Measurements from ENCODE around the gene CMTR1.

CMTR1 gene

DNA sequence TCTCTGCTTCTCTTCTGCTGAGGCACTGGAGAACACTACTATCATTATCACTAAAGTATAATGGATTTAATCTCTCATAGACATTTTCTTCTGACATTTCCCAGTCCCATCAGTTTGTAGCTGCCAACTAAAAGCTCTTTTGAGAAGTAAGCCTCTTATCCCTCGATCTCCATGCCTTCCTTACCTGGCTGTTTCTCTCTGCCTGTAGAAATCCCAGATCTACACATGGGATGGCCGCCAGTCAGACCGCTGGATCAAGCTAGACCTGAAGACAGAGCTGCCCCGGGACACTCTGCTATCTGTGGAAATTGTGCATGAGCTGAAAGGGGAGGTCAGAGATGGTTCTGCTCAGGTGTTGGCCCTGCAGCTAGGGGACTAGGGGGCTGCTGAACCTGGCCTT, 41.3 kb downstream of the CMTR1 start:
- intact Hi-C loops (cut with DNase I), result no loop called here
- DNase-seq, result no peak

GRCh38 chr6:37477191-37477590, 44.2 kb downstream of the CMTR1 start:
- no peak for DNase-seq
- intact Hi-C loops (cut with DNase I), result no loop called here

DNA sequence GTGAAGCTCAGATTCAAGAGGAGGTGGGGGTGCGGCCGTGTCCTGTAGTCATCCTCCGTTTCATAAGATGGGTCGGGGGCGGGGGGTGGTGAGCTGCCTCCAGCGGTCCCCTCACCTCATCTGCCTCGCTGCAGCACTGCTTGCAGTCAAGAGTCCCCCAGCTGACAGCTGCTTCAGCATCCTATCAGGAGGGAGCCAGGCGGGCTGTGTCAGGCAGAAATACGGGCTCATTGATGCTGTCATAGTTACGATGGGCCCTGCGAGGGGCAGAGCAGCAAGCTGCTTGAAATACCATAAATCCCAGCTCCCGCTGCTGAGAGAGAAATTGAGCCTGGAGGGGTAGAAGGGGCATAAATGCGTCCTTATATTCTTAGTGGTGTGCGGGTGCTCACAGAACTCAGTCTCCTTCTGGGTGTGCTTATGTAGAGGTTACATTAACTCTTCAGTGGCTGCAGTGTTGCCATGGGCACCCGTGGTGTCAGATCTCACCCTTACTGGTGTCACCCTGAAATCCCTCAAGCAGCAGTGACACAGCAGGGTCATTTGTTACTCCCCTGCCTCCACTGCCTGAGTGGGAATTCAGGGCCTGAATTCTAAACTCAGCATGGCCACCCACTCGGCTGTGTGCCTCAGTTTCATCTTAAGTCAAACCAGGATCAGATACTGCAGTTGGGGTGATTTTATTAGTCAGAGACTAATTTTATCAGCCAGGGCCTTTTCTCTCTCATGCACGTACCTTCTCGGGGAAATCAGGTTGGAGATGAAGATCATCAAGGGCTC, 44.8 kb downstream of the CMTR1 start:
- no peak for DNase-seq
- intact Hi-C loops (cut with DNase I), result no loop called here

GRCh38 chr6:37478827-37479226, 45.8 kb downstream of the CMTR1 start:
- DNase-seq, result no peak
- intact Hi-C loops (cut with DNase I), result no loop called here

GRCh38 chr6:37479266-37479854, 46.3 kb downstream of the CMTR1 start:
- no peak for DNase-seq
- intact Hi-C loops (cut with DNase I), result no loop called here

DNA sequence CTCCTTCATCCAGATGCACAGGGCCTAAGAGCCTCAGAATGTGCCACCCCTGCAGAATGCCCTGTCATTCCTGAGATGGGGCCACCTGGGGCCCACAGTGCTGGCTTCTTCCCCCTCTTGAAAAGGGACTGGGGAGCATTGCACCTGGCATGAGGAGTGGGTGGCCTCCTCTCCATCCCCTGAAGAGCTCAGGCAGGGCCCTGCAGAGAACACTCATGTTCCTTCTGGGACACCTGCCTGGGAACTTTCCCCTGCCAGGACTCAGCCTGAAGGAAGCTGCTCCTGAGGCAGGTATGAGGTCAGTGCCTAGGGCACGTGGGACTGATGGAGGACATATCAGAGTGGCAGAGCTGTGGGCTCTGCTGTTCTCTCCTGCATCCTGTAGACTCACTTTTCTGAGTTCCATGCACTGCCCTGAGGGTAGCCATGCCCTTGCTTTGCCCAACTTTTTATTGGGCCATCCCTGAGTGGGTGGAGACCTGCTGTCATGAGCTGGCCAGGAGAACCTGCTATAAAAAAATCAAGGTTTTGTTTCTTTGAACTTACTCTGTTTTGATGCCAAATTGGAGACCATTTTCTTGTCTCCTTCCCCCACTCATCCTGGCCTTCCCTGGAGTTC, 47.2 kb downstream of the CMTR1 start:
- no peak for DNase-seq
- intact Hi-C loops (cut with DNase I), result no loop called here

DNA sequence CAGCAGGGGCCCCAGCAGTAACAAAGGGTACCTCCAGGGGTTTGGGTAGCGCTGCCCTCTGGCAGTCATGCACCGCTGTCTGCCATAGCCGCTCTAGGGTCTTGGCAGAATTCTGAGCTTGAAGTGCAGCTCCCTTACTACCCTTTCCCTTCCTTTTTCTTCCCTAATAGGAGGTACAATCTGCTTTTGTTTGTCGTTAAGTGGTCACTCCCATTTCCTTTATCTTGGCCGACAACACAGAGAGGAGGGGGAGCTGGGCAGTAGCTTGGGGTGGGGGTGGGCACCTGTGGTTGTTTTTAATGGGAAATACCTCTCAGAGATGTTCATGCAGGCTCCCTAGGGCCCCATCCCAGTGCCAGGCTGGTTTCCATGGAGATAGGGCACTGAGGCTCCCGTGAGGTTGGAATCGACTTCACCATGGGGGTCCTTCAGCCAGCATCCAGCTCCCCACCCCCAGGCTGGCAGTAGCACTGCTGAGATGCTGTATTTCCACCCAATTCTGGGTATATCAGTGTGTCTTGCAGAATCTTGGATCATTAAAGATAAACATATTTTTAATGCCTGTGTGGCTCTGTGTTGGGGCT, 48.0 kb downstream of the CMTR1 start:
- DNase-seq, result no peak
- intact Hi-C loops (cut with DNase I), result no loop called here

DNA sequence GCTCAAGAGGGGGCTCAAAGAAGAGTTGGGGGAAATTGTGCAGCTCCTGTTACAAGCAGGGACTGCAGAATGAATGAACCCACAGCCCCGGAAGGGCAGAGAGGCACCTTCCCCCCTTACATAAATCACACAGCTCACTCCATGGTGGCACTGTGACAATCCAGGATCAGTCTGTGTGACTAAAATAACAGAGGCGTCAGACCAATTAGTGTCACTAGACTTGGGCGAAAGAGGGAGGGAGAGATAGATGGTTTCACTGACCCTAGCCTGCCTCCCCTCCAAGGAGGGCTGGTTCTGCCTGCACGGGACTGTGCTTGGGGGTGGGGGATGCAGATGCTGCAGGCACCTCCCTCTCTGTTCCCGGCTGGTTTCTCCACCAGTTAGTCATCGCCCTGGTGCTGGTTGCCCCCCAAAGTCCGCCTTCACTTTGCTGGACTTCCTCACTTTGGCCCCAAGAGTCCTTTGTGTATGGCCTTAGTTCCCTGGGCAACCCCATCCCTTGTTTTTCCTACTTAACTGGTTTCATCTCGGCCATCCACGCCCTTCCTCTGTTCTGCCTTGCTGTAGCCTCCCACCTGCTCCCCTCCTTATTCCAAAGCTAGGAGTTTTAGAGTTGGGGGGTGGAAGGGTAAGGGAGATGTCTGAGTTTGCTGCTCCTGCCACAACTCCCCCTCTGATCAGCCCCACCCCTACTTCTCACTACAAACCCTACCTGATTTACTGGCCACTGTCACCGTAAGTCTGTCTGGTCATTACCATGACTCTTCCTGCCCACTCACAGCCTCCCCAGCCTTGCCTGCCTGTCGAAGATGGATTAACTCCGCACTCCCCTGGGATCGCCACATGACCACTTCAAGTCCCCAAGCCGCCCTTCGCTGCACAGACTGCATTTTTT, 48.9 kb downstream of the CMTR1 start:
- intact Hi-C loops (cut with DNase I), result no loop called here
- peak in 1 of 10 donors; percentile 67 for DNase-seq

GRCh38 chr6:37482606-37483251, 49.7 kb downstream of the CMTR1 start:
- intact Hi-C loops (cut with DNase I), result no loop called here

GRCh38 chr6:37483252-37483901, 50.4 kb downstream of the CMTR1 start:
- intact Hi-C loops (cut with DNase I), result no loop called here
- DNase-seq, result peak in 1 of 10 donors; percentile 52

More at GRCh38 chr6:37482606-37483251, 49.7 kb downstream of the CMTR1 start:
- DNase-seq, result peak in 1 of 10 donors; percentile 63

GRCh38 chr6:37483917-37484785, 51.1 kb downstream of the CMTR1 start:
- peak; percentile 53 to 96 (median 76) for DNase-seq
- intact Hi-C loops (cut with DNase I), result loop anchor here (1.0 to 2.0 kb wide), 2 partner anchors 81 to 208 kb away; no protein-coding TSS in a partner anchor

DNA sequence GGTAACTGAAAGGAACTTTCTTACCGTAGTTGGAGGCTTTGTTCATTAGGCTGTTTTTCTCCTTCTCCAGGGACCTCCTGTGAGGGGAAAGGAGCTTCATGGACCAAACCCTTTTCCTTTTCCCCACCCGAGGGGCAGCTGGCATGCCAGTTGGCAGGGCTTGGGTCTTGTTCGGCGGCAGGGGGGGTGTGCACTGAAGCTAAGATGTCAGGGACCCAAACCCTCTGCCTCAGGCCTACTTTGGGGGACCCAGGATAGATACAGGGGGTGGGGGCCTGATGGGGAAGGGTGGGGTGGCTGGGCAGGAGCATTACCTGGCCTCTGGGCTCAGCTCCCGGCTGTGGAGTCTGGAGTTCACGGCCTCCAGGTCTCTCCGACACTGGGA, 51.8 kb downstream of the CMTR1 start:
- intact Hi-C loops (cut with DNase I), result loop anchor here (1.0 to 2.0 kb wide), 2 partner anchors 80 to 208 kb away; no protein-coding TSS in a partner anchor

DNA sequence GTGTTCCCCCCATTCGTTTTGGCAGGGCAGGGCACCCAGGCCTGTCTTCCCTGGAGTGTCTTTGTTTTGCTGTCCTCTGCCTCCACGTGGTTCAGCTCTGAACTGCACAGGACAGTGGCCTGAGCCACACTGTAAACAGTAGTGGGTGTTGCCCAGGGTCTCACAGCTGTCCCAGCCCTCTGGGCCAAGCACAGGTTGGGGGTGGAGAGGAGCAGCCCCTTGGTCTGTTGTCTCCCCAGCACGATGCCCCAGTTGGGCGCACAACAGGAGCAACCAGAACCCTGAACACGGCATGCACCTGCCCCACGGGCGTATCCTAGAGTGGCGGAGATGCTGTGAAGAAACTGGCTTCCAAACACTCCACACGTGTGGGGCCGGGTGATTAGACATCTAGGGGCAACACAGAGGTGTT, 52.3 kb downstream of the CMTR1 start:
- intact Hi-C loops (cut with DNase I), result loop anchor here (2.0 kb wide), 1 partner anchor 80 kb away; no protein-coding TSS in a partner anchor
- DNase-seq, result peak in 2 of 10 donors; percentile 59 to 85

More for the DNA sequence above, 51.8 kb downstream of the CMTR1 start:
- peak in 2 of 10 donors; percentile 45 to 68 for DNase-seq

DNA sequence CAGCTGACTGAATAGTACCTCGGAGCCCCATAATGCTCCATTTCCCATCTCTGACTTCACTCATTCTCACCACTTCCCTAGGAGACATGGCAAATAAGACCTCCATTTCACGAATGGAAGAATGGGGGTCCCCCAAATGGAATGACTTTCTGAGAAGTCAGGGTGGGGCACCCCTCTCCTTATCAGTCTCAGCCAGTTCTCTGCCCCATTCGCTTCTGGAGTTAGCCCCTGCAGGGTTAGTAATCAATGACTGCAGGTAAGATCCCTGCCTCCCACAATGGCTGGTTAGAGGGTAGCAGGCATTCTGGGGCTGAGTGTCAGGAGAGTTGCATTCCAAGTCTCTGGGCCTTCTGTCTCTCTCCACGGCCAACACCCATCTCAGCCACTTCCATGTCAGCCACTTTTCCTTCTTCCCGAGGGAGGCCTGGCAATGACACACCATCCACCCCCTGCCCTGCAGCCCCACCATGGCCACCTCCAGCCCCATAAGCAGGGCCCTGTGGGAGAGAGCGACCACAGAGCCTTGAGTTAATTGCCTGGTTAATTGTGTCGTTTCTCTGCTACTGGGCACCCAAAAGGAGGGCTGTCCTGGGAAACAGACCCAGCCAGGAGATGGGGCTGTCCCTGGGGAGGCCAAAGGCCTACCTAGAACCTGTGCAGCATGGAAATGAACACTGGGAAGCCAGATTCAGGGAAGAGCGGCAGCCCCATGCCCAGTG, 53.3 kb downstream of the CMTR1 start:
- DNase-seq, result peak in 1 of 10 donors; percentile 27

GRCh38 chr6:37487591-37488380, 54.8 kb downstream of the CMTR1 start:
- intact Hi-C loops (cut with DNase I), result no loop called here
- peak in 3 of 10 donors; percentile 23 to 59 (median 39) for DNase-seq

More for the DNA sequence above, 53.3 kb downstream of the CMTR1 start:
- intact Hi-C loops (cut with DNase I), result no loop called here

GRCh38 chr6:37488476-37488875, 55.5 kb downstream of the CMTR1 start:
- peak in 1 of 10 donors; percentile 4 for DNase-seq
- intact Hi-C loops (cut with DNase I), result no loop called here

All from posterior cingulate gyrus (tissue), 11 donors.